Measurements from ENCODE around the gene OTOP3. TPM values are rescaled to one million over a fixed set of nuclear protein-coding genes. Genes with fewer than 3 reads are reported as not detected.
"Not testable (repeated sequence)": the region's sequence is repeated elsewhere in the genome, so short reads cannot be mapped to it uniquely, and the experiment has no call there.

Gene OTOP3
- polyA plus RNA-seq, 1 experiment: not detected

DNA sequence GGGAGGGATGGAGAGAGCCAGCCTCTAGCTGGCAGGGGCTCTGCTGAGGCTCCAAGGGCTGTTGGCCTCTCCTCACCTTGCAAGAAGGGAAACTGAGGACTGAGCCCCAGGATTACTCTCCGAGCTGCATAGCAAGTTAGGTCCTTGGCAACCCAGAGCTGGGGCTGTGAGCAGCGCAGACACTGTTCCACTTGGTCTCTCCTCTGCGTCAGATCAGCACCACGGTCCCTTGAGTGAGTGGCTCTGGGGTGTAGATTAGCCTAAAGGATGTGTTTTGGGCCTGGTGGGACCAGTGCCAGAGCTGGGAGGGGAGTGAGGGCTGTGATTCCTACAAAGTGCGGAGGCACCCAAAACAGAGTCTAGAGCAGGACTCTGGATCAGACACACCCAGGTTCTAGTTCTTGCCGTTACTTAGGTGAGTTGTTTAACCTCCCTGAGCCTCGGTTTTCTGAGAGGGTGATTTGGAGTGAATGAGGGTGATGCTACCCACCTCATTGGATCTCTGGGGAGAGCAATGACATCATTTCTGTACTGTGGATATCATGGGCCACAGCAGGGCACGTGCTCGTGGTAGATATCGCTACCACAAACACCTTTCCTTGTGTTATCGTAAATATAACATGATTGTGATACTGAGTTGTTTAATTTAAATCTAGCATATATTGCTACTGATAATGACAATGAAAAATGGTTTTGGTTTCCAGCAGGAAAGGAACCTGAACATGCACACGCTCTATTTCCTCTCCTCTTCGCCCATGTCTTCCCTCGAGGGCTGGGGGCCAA lies 34.2 kb upstream of the OTOP3 start:
- peaks cover 45% of the 10 kb centered on the region for H3K27me3 ChIP-seq (ENCODE audit: control insufficient read depth, insufficient read depth, low read length)
- ChIA-PET CTCF (no interaction called here), POLR2A (no interaction called here)
- H3K9me3 ChIP-seq (ENCODE audit: control insufficient read depth, insufficient read depth, low read length): no peaks in the 10 kb centered on the region
- no peak overlapping the region for H3K4me3 ChIP-seq (ENCODE audit: low read depth, low read length)
- DNase-seq (ENCODE audit: low read depth, low spot score): no peak
- TF ChIP-seq, protein P1, sequence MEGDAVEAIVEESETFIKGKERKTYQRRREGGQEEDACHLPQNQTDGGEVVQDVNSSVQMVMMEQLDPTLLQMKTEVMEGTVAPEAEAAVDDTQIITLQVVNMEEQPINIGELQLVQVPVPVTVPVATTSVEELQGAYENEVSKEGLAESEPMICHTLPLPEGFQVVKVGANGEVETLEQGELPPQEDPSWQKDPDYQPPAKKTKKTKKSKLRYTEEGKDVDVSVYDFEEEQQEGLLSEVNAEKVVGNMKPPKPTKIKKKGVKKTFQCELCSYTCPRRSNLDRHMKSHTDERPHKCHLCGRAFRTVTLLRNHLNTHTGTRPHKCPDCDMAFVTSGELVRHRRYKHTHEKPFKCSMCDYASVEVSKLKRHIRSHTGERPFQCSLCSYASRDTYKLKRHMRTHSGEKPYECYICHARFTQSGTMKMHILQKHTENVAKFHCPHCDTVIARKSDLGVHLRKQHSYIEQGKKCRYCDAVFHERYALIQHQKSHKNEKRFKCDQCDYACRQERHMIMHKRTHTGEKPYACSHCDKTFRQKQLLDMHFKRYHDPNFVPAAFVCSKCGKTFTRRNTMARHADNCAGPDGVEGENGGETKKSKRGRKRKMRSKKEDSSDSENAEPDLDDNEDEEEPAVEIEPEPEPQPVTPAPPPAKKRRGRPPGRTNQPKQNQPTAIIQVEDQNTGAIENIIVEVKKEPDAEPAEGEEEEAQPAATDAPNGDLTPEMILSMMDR (IDR thresholded peaks at IDR 0.05; ENCODE audit: low read depth, low read length): no peak
- no peak overlapping the region for H3K27ac ChIP-seq (ENCODE audit: low read depth, low read length)

DNA sequence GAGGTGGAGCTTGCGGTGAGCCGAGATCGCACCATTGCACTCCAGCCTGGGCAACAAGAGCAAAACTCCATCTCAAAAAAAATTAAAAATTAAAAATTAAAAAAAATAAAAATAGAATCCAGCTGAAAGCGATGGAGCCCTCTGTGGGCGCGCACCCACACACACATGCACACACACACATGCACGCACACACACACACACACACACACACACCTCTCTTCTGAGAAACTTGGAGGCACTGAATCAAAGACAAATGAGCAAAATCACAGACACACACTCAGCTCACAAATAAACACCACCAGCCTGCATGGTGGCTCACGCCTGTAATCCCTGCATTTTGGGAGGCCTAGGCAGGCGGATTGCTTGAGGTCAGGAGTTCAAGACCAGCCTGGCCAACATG lies 32.7 kb upstream of the OTOP3 start:
- CTCF ChIA-PET: no interaction called here
- POLR2A ChIA-PET: no interaction called here
- TF ChIP-seq, protein P1 (IDR thresholded peaks at IDR 0.05; ENCODE audit: low read depth, low read length): no peak

DNA sequence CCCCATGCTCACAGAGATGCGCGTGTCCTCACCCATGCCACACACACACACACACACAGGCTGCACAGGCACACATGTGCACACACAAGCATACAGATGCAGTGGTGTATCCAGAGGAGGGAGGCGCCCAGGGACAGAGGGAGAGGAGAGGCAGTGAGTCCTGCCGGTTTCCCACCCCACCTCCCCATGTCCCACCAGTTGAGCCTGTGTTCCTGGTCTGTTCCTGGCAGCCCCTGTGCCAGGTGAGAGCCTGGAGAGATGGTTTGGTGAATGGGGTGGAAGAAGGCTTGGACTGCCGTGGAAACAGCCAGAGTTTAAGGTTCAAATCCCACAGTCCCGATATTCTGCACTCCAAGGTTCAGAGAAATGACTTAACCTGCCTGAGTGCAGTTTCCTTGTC lies 32.0 kb upstream of the OTOP3 start:
- no peak overlapping the region for H3K4me3 ChIP-seq (ENCODE audit: low read depth, low read length)
- H3K9me3 ChIP-seq (ENCODE audit: control insufficient read depth, insufficient read depth, low read length): no peaks in the 10 kb centered on the region
- no peak for DNase-seq (ENCODE audit: low read depth, low spot score)
- H3K27me3 ChIP-seq (ENCODE audit: control insufficient read depth, insufficient read depth, low read length): peaks cover 34% of the 10 kb centered on the region
- POLR2A ChIA-PET: no interaction called here
- TF ChIP-seq, protein P1 (IDR thresholded peaks at IDR 0.05; ENCODE audit: low read depth, low read length): no peak
- no peak overlapping the region for H3K27ac ChIP-seq (ENCODE audit: low read depth, low read length)
- CTCF ChIA-PET: no interaction called here

More for the DNA sequence above, 32.7 kb upstream of the OTOP3 start:
- H3K4me3 ChIP-seq (ENCODE audit: low read depth, low read length): no peak overlapping the region
- H3K27me3 ChIP-seq (ENCODE audit: control insufficient read depth, insufficient read depth, low read length): peaks cover 37% of the 10 kb centered on the region
- DNase-seq (ENCODE audit: low read depth, low spot score): no peak
- no peaks in the 10 kb centered on the region for H3K9me3 ChIP-seq (ENCODE audit: control insufficient read depth, insufficient read depth, low read length)
- no peak overlapping the region for H3K27ac ChIP-seq (ENCODE audit: low read depth, low read length)

DNA sequence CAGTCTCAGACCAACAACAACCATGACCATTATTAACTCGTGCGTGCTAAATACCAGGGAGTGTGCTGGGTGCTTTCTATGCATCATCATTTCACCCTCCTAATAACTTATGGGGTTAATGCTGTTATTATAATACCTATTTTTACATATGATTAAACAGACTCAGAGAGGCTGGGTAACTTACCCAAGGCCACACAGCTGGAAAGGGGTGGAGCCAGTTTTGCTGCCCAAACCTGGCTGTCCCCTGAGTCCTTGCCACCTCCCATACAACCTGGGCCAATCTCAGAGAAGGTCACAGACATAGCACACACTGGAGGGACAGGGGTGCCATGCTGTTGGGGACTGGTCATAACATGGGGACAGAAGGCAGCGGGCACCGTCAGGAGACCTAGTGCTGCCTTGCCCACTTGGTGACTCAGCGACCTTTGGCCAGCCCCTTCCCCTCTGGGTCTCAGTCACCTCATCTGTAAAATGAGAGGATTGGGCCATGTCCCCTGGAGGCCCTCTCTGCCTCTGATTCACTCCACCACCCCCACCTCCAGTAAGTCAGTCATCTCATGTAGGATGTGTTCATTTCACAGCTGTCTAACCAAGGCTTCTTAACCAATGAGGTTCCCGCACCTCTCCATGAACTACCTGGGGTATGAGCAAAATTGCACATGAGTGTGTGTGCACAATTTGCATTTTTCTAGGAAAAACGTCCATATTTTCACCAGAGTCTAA lies 30.9 kb upstream of the OTOP3 start:
- Histone ChIP-seq H3K27ac (ENCODE audit: low read depth, low read length) (no peak overlapping the region), H3K27me3 (ENCODE audit: control insufficient read depth, insufficient read depth, low read length) (peaks cover 25% of the 10 kb centered on the region), H3K4me3 (ENCODE audit: low read depth, low read length) (no peak overlapping the region), H3K9me3 (ENCODE audit: control insufficient read depth, insufficient read depth, low read length) (no peaks in the 10 kb centered on the region)
- ChIA-PET CTCF (no interaction called here), POLR2A (no interaction called here)
- TF ChIP-seq, protein P1 (IDR thresholded peaks at IDR 0.05; ENCODE audit: low read depth, low read length): no peak
- no peak for DNase-seq (ENCODE audit: low read depth, low spot score)

DNA sequence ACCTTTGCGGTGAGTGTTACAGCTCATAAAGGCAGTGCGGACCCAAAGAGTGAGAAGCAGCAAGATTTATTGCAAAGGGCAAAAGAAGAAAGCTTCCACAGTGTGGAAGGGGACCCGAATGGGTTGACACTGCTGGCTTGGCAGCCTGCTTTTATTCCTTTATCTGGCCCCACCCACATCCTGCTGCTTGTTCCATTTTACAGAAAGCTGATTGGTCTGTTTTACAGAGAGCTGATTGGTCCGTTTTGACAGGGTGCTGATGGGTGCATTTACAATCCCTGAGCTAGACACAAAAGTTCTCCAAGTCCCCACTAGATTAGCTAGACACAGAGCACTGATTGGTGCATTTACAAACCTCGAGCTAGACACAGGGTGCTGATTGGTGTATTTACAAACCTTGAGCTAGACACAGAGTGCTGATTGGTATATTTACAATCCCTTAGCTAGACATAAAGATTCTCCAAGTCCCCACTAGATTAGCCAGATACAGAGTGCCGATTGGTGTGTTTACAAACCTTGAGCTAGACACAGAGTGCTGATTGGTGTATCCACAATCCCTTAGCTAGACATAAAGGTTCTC lies 29.4 kb upstream of the OTOP3 start:
- POLR2A ChIA-PET; H3K9me3 ChIP-seq (ENCODE audit: control insufficient read depth, insufficient read depth, low read length); DNase-seq (ENCODE audit: low read depth, low spot score); H3K27ac ChIP-seq (ENCODE audit: low read depth, low read length); H3K4me3 ChIP-seq (ENCODE audit: low read depth, low read length): not testable (repeated sequence)
- H3K27me3 ChIP-seq (ENCODE audit: control insufficient read depth, insufficient read depth, low read length): peaks cover 20% of the 10 kb centered on the region
- CTCF ChIA-PET: interaction anchor here (0.6 kb wide), 2 partner anchors 53 to 114 kb away, joined by 3 to 5 read pairs; no protein-coding TSS in a partner anchor
